HG03066 (cell line): ENCODE data around the gene TMEM178B.
"Not testable (repeated sequence)": the region's sequence is repeated elsewhere in the genome, so short reads cannot be mapped to it uniquely, and the experiment has no call there.

Experiments
- ATAC-seq: cut with Tn5 transposase; IDR thresholded peaks from one replicate; pipeline ENCODE4 v1.9.1; 2021; ENCODE audit warnings: low read depth; ENCODE audit not compliant: unreplicated experiment

The TMEM178B gene

GRCh38 chr7:141132671-141133070 is 58.8 kb downstream of the TMEM178B start:
- ATAC-seq: no peak

DNA sequence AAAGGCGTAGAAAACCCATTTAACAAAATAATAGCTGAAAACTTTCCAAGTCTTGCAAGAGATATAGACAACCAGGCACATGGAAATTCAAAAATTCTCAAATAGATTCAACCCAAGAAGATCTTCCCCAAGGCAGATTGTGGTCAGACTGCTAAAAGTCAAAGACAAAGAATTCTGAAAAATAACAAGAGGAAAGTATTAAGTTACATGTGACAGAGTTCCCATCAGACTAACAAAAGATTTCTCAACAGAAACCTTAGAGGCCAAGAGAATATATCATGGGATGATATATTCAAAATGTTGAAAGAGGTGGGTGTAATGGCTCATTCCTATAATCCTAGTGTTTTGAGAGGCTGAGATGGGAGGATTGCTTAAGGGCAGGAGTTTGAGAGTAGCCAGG is 59.8 kb downstream of the TMEM178B start:
- ATAC-seq: no peak

GRCh38 chr7:141142058-141142457 is 68.2 kb downstream of the TMEM178B start:
- no peak for ATAC-seq

GRCh38 chr7:141144921-141145629 is 71.2 kb downstream of the TMEM178B start:
- no peak for ATAC-seq

- ATAC-seq: no peak
Observed at GRCh38 chr7:141145630-141145982, 71.7 kb downstream of the TMEM178B start.

DNA sequence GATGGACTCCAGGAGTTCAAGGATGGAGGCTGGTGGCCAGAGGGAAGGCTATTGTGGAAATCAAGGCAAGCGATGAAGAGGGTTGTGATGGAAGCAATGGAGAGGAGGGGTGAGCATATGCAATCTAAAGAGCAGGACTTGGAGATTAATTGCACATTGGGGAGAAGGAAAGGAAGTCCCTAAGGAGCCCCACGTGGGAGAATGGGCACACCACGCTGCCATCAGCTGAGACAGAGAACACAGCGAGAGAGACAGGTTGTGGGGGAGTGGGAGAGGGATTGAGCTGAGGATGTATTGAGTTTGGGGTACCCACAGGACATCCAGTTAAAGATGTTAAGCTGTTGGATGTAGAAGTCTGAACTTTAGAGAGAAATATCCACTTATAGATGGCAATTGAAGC is 73.6 kb downstream of the TMEM178B start:
- ATAC-seq: no peak

- no peak for ATAC-seq
Observed at GRCh38 chr7:141150465-141150864, 76.6 kb downstream of the TMEM178B start.

DNA sequence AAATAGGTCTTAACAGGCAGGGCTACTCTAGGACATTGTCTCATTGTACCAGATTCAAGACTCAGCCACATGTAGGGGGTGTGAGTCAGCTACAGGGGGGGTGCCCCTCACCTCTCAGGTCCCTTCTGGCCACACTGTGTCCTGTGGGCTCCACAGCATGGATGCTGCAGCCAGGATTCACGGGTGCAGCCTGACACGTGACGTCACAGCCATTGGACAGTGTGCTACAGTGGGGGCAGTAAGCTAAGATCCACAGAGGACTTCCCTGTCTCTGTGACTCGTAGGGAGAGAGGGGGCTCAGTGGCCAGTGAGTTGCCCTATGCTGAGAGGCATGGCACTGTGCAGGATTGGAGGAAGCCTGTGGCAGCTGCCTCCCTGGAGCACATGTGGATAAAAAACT is 77.9 kb downstream of the TMEM178B start:
- ATAC-seq: no peak

GRCh38 chr7:141153231-141153630 is 79.4 kb downstream of the TMEM178B start:
- no peak for ATAC-seq

DNA sequence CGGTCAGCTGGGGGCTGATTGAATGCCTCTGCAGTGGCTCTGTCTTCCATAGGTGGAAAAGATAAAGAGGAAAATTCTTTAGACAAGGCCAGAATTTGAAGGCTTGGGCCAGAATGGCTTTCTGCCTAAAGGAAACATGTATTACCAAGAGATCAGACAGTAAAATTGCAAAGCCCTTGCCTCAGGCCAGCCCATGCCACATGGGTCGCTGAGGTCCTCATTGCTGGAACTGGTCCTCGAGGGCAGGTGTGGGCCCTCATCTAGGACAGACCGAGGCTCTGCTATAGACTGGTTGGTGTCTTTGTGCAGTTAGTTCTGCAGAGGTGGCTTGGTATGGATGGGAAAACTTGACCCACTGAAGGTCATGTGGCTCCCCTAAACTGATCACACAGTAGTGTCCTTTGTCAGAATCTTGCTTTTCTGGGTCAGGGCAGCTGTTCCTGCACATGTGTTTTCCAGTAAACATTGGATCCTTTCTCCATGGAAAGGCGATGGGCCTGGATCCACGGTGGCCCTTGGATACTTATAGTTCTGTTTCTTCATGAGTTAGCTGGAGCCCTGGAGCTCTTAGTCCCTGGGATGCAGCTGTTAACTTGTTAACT is 80.4 kb downstream of the TMEM178B start:
- no peak for ATAC-seq

DNA sequence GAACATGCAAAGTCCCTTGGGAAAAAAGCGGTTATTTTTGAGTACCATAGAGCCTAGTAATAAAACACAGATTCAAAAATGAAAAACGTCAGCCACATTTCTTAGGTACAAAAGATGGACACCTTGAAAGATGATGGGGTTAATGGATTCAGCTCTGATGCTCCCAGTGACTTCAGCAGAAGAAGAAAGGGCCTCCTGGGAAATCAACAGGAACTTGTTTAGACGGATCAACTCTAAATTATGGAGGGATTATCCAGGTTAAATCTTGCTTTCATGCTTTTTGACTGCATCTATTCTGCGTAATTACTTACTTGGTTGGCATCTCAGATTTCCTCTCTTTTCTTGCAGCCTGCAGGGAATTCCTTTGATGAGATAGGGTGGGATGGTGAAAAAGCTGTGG is 82.5 kb downstream of the TMEM178B start:
- ATAC-seq: no peak

GRCh38 chr7:141157138-141157765 is 83.4 kb downstream of the TMEM178B start:
- ATAC-seq: no peak

- ATAC-seq: no peak
Observed at GRCh38 chr7:141158561-141158960, 84.7 kb downstream of the TMEM178B start.

DNA sequence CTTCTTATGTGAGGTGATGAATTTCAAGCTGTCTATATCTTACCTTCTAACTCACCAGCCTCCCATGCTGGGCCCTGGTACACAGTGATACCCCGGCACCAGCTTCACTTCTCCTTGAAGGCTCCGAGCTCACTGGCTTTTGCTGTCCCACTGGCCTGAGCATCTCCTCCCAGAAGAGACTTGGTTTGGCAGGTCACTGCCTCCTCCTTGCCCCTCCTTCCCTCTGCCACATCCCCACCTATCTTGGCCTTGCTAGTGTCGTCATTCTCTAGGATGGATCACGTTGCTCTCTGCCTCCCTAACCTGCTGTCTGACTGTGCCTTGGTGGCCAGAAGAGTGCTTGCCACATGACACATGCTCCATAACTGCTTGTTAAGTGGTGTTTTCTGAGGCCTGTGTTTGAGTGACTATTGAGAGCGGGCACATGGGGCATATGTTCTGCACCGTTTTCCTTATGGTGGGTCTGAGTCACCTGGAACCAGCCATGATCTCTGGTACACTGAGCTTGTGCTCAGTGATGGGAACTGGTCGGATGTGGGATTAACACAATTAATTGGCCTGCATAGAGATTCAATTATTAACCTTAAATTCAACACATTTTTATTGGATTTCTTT is 86.5 kb downstream of the TMEM178B start:
- no peak for ATAC-seq

- no peak for ATAC-seq
Observed at GRCh38 chr7:141161550-141162535, 88.0 kb downstream of the TMEM178B start.

DNA sequence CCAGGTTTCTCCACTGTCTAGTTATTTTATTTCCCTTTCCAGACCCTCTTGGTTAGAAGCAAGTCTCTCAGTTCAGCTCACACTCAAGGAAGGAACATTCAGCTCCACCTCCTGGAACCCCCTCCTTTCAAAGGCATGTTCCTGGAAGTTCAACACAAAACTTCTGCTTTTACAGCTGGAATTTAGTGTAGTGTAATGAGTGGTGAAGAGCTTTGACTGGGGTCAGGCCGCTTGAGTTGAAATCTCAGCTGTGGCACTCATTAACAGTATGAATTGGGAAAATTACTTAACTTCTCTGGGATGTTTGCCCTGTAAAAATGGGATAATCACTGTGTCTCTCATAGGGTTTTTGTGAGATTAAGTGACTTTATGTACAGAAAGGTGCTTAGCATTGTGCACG is 91.7 kb downstream of the TMEM178B start:
- ATAC-seq: no peak

DNA sequence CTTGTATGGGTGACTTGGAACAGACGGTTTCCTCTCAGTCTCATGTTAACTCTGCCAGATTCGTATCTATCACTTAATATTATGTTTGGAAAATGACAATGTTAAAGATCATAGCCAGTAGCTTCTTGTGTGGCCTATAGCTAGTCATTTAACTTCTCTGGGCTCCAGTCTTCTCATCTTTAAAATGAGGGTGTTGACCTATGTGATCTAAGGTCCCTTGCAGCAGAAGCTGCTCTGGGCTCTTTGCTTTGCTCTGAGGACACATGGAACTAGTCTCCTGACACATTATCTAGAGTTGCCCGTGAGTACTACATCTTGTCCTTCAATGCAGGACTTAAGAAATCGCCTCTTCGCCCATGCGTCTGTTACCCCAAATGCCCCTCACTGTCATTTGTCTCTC is 93.1 kb downstream of the TMEM178B start:
- no peak for ATAC-seq

GRCh38 chr7:141167381-141167964 is 93.6 kb downstream of the TMEM178B start:
- no peak for ATAC-seq

- ATAC-seq: not testable (repeated sequence)
Observed at GRCh38 chr7:141169157-141169556, 95.3 kb downstream of the TMEM178B start.

GRCh38 chr7:141175728-141176127 is 101.9 kb downstream of the TMEM178B start:
- ATAC-seq: not testable (repeated sequence)
